Fibroblast of lung (primary cell): ENCODE data around the gene AP1G2. TPM values are rescaled to one million over a fixed set of nuclear protein-coding genes. Genes with fewer than 3 reads are reported as not detected.

ENCODE experiments used
- DNase-seq, 2 donors: peaks; one replicate each; pipeline versions ENCODE4 v3.0.0 to v3.0.0-alpha.2; 2010; ENCODE audit warnings: low read depth in 2 of 2
- H2AFZ ChIP-seq: 2 replicates; pipeline ENCODE4 v1.5.1; 2012; ENCODE audit warnings: low read length, control low read depth, inconsistent platforms
- H3K27ac ChIP-seq: 2 replicates; pipeline ENCODE4 v1.5.1; 2011; ENCODE audit warnings: low read length, control low read depth; ENCODE audit not compliant: insufficient read depth
- H3K27me3 ChIP-seq: 2 replicates; pipeline ENCODE4 v1.5.1; 2011; ENCODE audit warnings: mild to moderate bottlenecking, low read length; ENCODE audit not compliant: control insufficient read depth, insufficient read depth
- H3K36me3 ChIP-seq: 2 replicates; pipeline ENCODE4 v1.5.1; 2011; ENCODE audit warnings: low read length; ENCODE audit not compliant: control insufficient read depth, insufficient read depth
- H3K4me1 ChIP-seq: 2 replicates; pipeline ENCODE4 v1.5.1; 2011; ENCODE audit warnings: low read length; ENCODE audit not compliant: control insufficient read depth, insufficient read depth; ENCODE audit errors: extremely low read depth
- H3K4me2 ChIP-seq: 2 replicates; pipeline ENCODE4 v1.5.1; 2011; ENCODE audit warnings: low read length, control low read depth; ENCODE audit not compliant: insufficient read depth; ENCODE audit errors: extremely low read depth
- H3K4me3 ChIP-seq, 4 experiments: fragments of 200-600 bp in 1 of 4; sonication (generic) in 1 of 4; replicated peaks in 1 of 4; 2 replicates each; pipeline ENCODE4 v1.5.1; 2011 to 2016; ENCODE audit warnings: low read length in 4 of 4, low read depth in 3 of 4, mild to moderate bottlenecking in 3 of 4, control low read depth in 2 of 4, inconsistent platforms in 1 of 4, mixed read lengths in 1 of 4; ENCODE audit not compliant: insufficient read depth in 1 of 4; ENCODE audit errors: control extremely low read depth in 1 of 4
- H3K79me2 ChIP-seq: 2 replicates; pipeline ENCODE4 v1.5.1; 2012; ENCODE audit warnings: mild to moderate bottlenecking, low read length, inconsistent platforms; ENCODE audit not compliant: control insufficient read depth, insufficient read depth
- H3K9ac ChIP-seq: 2 replicates; pipeline ENCODE4 v1.5.1; 2011; ENCODE audit warnings: mild to moderate bottlenecking, low read length, control low read depth; ENCODE audit not compliant: insufficient read depth
- H3K9me3 ChIP-seq: 2 replicates; pipeline ENCODE4 v1.5.1; 2012; ENCODE audit warnings: low read depth, low read length; ENCODE audit not compliant: control insufficient read depth, insufficient read depth
- H4K20me1 ChIP-seq: 2 replicates; pipeline ENCODE4 v1.5.1; 2011; ENCODE audit warnings: low read length; ENCODE audit not compliant: control insufficient read depth, insufficient read depth; ENCODE audit errors: extremely low read depth
- EZH2 ChIP-seq: IDR thresholded peaks from 2 replicates; pipeline ENCODE4 v1.5.1; 2012; ENCODE audit warnings: low read length, control low read depth, mild to moderate bottlenecking; ENCODE audit errors: missing control alignments
- polyA plus RNA-seq, 2 donors: library from polyadenylated mRNA; depleted of rRNA in 1 of 2; stranded (reverse) in 1 of 2; unstranded in 1 of 2; fragments of >200 nt; gene quantifications; 2 replicates each; pipeline ENCODE4 v1.2.1, GENCODE V29; 2011 to 2012; ENCODE audit warnings: missing spikeins in 1 of 2
- total RNA-seq: library from RNA; depleted of rRNA; stranded (reverse); fragments of >200 nt; gene quantifications from 2 replicates; pipeline ENCODE4 v1.2.1, GENCODE V29; 2014
- TF ChIP-seq, protein P1 (sequence below), 2 donors: IDR thresholded peaks in 1 of 2; conservative IDR thresholded peaks in 1 of 2; 1 replicate in 1 of 2; 2 replicates in 1 of 2; pipeline ENCODE4 v1.5.1; 2011 to 2012; ENCODE audit warnings: low read length in 2 of 2, control low read depth in 1 of 2, inconsistent platforms in 1 of 2, low read depth in 1 of 2, mild to moderate bottlenecking in 1 of 2

AP1G2 gene
- total and polyA plus RNA-seq, 2 donors (not counting 1 experiment from before 2014, with no cell fraction given) = 7.9 to 9.2 TPM

DNA sequence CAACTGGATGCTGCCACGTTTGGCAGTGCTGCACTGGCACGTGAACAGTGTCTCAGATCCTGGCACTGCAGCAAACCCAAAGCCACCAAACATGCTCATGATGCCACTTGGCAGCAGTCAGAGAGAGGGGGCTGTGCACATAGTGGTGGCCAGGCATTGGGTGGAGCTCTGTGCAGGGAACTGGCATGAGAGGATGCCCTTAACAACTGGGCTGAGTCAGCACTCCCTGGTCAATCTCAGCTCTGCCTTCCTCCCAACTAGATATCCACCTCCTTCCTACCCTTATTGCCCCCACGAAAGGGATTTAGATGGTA lies 53.0 kb downstream of the AP1G2 start:
- Histone ChIP-seq H4K20me1 (no peaks in the 10 kb centered on the region), H3K36me3 (no peaks in the 10 kb centered on the region), H3K79me2 (no peaks in the 10 kb centered on the region), H3K4me2 (no peak overlapping the region), H3K9me3 (no peaks in the 10 kb centered on the region), H3K27me3 (no peaks in the 10 kb centered on the region), H3K27ac (no peak overlapping the region), H3K4me3 (no peak overlapping the region), H3K9ac (no peak overlapping the region), H2AFZ (no peak overlapping the region), H3K4me1 (no peaks in the 10 kb centered on the region)
- TF ChIP-seq EZH2 = no peak
- TF ChIP-seq, protein P1, sequence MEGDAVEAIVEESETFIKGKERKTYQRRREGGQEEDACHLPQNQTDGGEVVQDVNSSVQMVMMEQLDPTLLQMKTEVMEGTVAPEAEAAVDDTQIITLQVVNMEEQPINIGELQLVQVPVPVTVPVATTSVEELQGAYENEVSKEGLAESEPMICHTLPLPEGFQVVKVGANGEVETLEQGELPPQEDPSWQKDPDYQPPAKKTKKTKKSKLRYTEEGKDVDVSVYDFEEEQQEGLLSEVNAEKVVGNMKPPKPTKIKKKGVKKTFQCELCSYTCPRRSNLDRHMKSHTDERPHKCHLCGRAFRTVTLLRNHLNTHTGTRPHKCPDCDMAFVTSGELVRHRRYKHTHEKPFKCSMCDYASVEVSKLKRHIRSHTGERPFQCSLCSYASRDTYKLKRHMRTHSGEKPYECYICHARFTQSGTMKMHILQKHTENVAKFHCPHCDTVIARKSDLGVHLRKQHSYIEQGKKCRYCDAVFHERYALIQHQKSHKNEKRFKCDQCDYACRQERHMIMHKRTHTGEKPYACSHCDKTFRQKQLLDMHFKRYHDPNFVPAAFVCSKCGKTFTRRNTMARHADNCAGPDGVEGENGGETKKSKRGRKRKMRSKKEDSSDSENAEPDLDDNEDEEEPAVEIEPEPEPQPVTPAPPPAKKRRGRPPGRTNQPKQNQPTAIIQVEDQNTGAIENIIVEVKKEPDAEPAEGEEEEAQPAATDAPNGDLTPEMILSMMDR (conservative IDR thresholded peaks at IDR 0.05 in 1 of 2, IDR thresholded peaks at IDR 0.05 in 1 of 2; ENCODE audit: low read depth in 1 of 2, low read length in 2 of 2) = no peak
- DNase-seq = no peak

DNA sequence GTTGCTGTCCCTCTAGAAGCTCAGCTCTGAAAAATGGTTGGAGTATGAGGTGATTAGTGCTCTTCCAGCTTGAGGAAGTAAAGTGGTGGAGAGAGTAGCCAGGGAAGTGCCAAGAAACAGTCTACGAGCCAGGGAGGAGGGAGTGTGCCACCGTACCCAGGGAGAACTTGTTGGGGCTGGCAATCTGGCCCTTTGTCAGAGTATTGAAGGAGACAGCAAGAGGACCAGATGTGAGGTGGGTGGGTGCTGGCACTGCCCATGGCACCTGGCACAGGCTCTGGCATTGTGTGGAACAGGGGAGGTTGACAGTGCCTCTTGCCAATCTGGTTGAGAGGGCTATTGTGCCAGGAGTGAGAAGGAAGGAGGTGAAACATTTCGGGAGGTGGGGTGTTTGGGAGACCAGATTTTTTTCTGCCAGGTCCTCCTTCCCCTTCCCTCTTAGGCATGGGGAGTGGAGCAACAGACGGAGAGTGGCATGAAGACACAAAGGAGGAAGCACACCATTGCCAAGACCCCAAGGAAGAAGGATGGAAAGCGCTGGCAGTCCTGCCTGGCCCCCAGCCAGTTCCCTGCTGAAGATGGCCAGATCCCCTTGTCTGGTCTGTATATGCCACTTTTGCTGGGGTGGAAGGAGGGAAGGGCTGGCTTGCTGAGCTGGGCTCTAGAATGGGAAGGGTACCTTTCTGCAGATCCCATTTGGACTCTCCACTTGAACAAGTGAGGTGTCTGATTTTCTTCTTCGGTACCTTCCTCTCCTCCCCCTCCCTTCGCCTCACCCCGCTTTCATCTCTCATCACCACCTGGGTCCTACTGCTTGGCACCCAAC lies 53.6 kb downstream of the AP1G2 start:
- H3K9me3 ChIP-seq = no peaks in the 10 kb centered on the region
- no peak overlapping the region for H2AFZ ChIP-seq
- H3K4me1 ChIP-seq = no peaks in the 10 kb centered on the region
- H4K20me1 ChIP-seq = no peaks in the 10 kb centered on the region
- H3K79me2 ChIP-seq = no peaks in the 10 kb centered on the region
- no peaks in the 10 kb centered on the region for H3K36me3 ChIP-seq
- no peak overlapping the region for H3K27ac ChIP-seq
- H3K4me2 ChIP-seq = no peak overlapping the region
- no peaks in the 10 kb centered on the region for H3K27me3 ChIP-seq
- no peak for DNase-seq
- H3K9ac ChIP-seq = no peak overlapping the region
- TF ChIP-seq, protein P1 (conservative IDR thresholded peaks at IDR 0.05 in 1 of 2, IDR thresholded peaks at IDR 0.05 in 1 of 2; ENCODE audit: low read depth in 1 of 2, low read length in 2 of 2) = no peak
- TF ChIP-seq EZH2 = no peak
- H3K4me3 ChIP-seq = no peak overlapping the region

- H3K4me3 ChIP-seq = no peak overlapping the region
- H3K27ac ChIP-seq = no peak overlapping the region
- H3K36me3 ChIP-seq = no peaks in the 10 kb centered on the region
- no peaks in the 10 kb centered on the region for H3K79me2 ChIP-seq
- no peaks in the 10 kb centered on the region for H3K9me3 ChIP-seq
- H3K27me3 ChIP-seq = no peaks in the 10 kb centered on the region
- H3K9ac ChIP-seq = no peak overlapping the region
- TF ChIP-seq, protein P1 (conservative IDR thresholded peaks at IDR 0.05 in 1 of 2, IDR thresholded peaks at IDR 0.05 in 1 of 2; ENCODE audit: low read depth in 1 of 2, low read length in 2 of 2) = no peak
- TF ChIP-seq EZH2 = no peak
- DNase-seq = no peak
- H3K4me2 ChIP-seq = no peak overlapping the region
- H3K4me1 ChIP-seq = no peaks in the 10 kb centered on the region
- no peak overlapping the region for H2AFZ ChIP-seq
- no peaks in the 10 kb centered on the region for H4K20me1 ChIP-seq
Measured at GRCh38 chr14:23513005-23513817, 54.4 kb downstream of the AP1G2 start.
